NB4 (cell line): ENCODE data around the gene AIG1.
A peak's percentile ranks its signal among the peaks of the same experiment; 100 is the strongest.

ENCODE experiments used
- TF ChIP-seq, protein P1 (sequence below): IDR thresholded peaks from one replicate; pipeline ENCODE4 v1.5.1; 2012; ENCODE audit warnings: low read depth, low read length
- TF ChIP-seq, protein P2 (sequence below): IDR thresholded peaks from 2 replicates; pipeline ENCODE4 v1.6.1; 2011; ENCODE audit warnings: low read depth, low read length

DNA sequence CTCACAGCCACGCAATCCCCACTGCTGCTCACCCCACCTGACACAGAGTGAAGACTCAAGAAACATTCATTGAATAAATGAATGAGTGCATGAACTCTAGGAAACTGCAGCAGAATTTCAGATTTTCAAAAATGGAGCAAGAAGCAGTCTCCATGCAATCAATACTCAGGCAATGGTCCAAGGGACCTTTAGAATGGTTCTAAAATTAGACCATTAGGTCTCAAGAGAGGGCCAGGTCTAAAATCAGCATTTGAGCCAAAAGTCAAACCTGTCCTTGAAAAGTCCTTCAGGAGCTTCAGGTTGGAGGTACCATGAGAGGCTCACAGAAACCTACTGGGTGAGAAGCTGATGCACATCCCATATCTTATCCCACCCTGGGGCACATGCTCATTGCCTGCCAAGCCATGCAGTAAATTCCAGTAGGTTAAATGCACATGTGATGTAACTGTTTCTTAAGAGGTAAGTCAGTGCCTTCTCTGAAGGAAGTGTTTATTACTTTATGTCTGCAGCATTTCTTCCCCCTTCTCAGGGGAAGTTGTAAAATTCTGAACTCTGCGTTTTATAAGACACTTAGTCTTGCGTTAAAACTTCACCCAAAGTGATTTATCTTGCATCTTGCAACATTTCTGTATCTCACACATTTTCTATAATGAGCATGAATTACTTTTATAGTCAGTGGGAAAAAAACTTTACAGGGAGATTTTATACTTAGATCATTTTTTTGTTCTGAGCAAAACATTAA, 263.2 kb downstream of the AIG1 start:
- TF ChIP-seq, protein P1, sequence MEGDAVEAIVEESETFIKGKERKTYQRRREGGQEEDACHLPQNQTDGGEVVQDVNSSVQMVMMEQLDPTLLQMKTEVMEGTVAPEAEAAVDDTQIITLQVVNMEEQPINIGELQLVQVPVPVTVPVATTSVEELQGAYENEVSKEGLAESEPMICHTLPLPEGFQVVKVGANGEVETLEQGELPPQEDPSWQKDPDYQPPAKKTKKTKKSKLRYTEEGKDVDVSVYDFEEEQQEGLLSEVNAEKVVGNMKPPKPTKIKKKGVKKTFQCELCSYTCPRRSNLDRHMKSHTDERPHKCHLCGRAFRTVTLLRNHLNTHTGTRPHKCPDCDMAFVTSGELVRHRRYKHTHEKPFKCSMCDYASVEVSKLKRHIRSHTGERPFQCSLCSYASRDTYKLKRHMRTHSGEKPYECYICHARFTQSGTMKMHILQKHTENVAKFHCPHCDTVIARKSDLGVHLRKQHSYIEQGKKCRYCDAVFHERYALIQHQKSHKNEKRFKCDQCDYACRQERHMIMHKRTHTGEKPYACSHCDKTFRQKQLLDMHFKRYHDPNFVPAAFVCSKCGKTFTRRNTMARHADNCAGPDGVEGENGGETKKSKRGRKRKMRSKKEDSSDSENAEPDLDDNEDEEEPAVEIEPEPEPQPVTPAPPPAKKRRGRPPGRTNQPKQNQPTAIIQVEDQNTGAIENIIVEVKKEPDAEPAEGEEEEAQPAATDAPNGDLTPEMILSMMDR = no peak
- TF ChIP-seq, protein P2, sequence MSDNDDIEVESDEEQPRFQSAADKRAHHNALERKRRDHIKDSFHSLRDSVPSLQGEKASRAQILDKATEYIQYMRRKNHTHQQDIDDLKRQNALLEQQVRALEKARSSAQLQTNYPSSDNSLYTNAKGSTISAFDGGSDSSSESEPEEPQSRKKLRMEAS = peak; percentile 85
